PC-9 (cell line): ENCODE data around the gene DIAPH3. TPM values are rescaled to one million over a fixed set of nuclear protein-coding genes. Genes with fewer than 3 reads are reported as not detected.

ENCODE experiments used
- BruUV-seq: library from RNA; stranded (reverse); fragments of 400-500 nt; replicated peaks from 2 replicates; lab custom pipeline; 2021; lab: Mats Ljungman, UMichigan
- CTCF ChIA-PET: fragments of 300-600 bp; sonication (Branson Sonifier 250); formaldehyde crosslinking; loops from one replicate; lab custom pipeline; 2022; ENCODE audit warnings: antibody characterized with exemption; lab: Charles Lee
- POLR2A ChIA-PET: fragments of 300-600 bp; sonication (Branson Sonifier 250); formaldehyde crosslinking; loops from one replicate; lab custom pipeline; 2022; ENCODE audit warnings: antibody characterized with exemption; ENCODE audit not compliant: unreplicated experiment; lab: Charles Lee
- DNase-seq, 2 experiments: peaks; one replicate each; pipeline versions ENCODE4 v3.0.0 to v3.0.0-alpha.2; 2015 to 2022; ENCODE audit warnings: mixed read lengths in 1 of 2
- H2AFZ ChIP-seq: fragments of 200-600 bp; sonication (generic); 2 replicates; pipeline ENCODE4 v1.8.1; 2017; ENCODE audit warnings: antibody characterized with exemption
- H3F3A ChIP-seq: fragments of 200-600 bp; sonication (generic); 2 replicates; pipeline ENCODE4 v1.8.1; 2017; ENCODE audit warnings: antibody characterized with exemption, mild to moderate bottlenecking, low read depth; ENCODE audit not compliant: insufficient read depth
- H3K27ac ChIP-seq: fragments of 200-600 bp; sonication (generic); 2 replicates; pipeline ENCODE4 v1.6.1; 2016; ENCODE audit warnings: mixed run types
- H3K27me3 ChIP-seq: fragments of 200-600 bp; sonication (generic); 2 replicates; pipeline ENCODE4 v1.6.1; 2016; ENCODE audit warnings: low read depth, mixed run types; ENCODE audit not compliant: insufficient read depth
- H3K36me3 ChIP-seq: fragments of 200-600 bp; sonication (generic); 2 replicates; pipeline ENCODE4 v1.6.1; 2016; ENCODE audit warnings: low read depth, mixed run types
- H3K4me1 ChIP-seq: fragments of 200-600 bp; sonication (generic); replicated peaks from 2 replicates; pipeline ENCODE4 v1.6.1; 2016; ENCODE audit warnings: mixed run types; ENCODE audit not compliant: insufficient read depth
- H3K4me2 ChIP-seq: fragments of 200-600 bp; sonication (generic); 2 replicates; pipeline ENCODE4 v1.6.1; 2017; ENCODE audit warnings: mixed run types
- H3K4me3 ChIP-seq: fragments of 200-600 bp; sonication (generic); 2 replicates; pipeline ENCODE4 v1.6.1; 2016; ENCODE audit warnings: mixed run types
- H3K79me2 ChIP-seq: fragments of 200-600 bp; sonication (generic); 2 replicates; pipeline ENCODE4 v1.6.1; 2017; ENCODE audit warnings: low read depth, mixed run types
- H3K9me2 ChIP-seq: fragments of 200-600 bp; sonication (generic); 2 replicates; pipeline ENCODE4 v1.8.1; 2017; ENCODE audit warnings: mild to moderate bottlenecking; ENCODE audit not compliant: insufficient read depth
- H3K9me3 ChIP-seq: fragments of 200-600 bp; sonication (generic); 2 replicates; pipeline ENCODE4 v1.8.1; 2016; ENCODE audit warnings: low read depth; ENCODE audit not compliant: insufficient read depth
- H4K20me1 ChIP-seq: fragments of 200-600 bp; sonication (generic); 2 replicates; pipeline ENCODE4 v1.8.1; 2017; ENCODE audit not compliant: insufficient read depth
- EZH2 ChIP-seq: fragments of 200-600 bp; sonication (generic); IDR thresholded peaks from 2 replicates; pipeline ENCODE4 v1.8.0; 2017; ENCODE audit warnings: antibody characterized with exemption, low read depth
- intact Hi-C: fragments of 100-400 bp; cut with micrococcal nuclease; formaldehyde crosslinking; loops from one replicate; pipeline ENCODE4 v1.10.0; 2022; ENCODE audit not compliant: unreplicated experiment
- total RNA-seq: library from RNA; stranded (reverse); gene quantifications from 2 replicates; pipeline ENCODE4 v1.2.3, GENCODE V29; 2021
- TF ChIP-seq, protein P1 (sequence below): fragments of 200-600 bp; sonication (generic); conservative IDR thresholded peaks from 2 replicates; pipeline ENCODE4 v1.6.1; 2017; ENCODE audit warnings: mixed run types, antibody characterized with exemption, mild to moderate bottlenecking, moderate library complexity

Gene DIAPH3
- total RNA-seq, 1 experiment from 2014 or later = 39.3 TPM

DNA sequence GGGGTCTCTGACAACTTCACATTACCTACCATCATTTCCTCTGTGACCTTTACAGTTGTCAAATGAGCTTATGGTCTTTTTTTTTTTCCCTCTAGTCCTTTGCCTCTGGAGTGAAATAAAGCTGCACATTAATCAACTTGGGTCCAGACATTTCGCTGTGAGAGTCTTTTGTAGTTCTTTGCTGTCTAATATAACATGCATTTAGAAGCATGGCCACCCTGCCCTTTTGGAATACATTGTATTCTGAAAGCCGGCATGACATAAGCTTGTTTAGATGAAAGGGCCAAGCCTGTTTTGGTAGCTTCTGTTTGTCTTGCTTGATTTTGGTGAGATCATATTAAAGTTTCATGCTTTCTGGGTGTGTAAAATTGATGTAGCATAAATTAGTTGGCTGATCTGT lies 509.8 kb downstream of the DIAPH3 start:
- no peaks in the 10 kb centered on the region for H3K79me2 ChIP-seq
- no peaks in the 10 kb centered on the region for H3K9me2 ChIP-seq
- no peaks in the 10 kb centered on the region for H3F3A ChIP-seq
- BruUV-seq = no TSS peak
- TF ChIP-seq, protein P1, sequence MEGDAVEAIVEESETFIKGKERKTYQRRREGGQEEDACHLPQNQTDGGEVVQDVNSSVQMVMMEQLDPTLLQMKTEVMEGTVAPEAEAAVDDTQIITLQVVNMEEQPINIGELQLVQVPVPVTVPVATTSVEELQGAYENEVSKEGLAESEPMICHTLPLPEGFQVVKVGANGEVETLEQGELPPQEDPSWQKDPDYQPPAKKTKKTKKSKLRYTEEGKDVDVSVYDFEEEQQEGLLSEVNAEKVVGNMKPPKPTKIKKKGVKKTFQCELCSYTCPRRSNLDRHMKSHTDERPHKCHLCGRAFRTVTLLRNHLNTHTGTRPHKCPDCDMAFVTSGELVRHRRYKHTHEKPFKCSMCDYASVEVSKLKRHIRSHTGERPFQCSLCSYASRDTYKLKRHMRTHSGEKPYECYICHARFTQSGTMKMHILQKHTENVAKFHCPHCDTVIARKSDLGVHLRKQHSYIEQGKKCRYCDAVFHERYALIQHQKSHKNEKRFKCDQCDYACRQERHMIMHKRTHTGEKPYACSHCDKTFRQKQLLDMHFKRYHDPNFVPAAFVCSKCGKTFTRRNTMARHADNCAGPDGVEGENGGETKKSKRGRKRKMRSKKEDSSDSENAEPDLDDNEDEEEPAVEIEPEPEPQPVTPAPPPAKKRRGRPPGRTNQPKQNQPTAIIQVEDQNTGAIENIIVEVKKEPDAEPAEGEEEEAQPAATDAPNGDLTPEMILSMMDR = no peak
- no peaks in the 10 kb centered on the region for H4K20me1 ChIP-seq
- H3K9me3 ChIP-seq = no peaks in the 10 kb centered on the region
- no peak overlapping the region for H3K4me2 ChIP-seq
- intact Hi-C loops = no loop called here
- no peak overlapping the region for H2AFZ ChIP-seq
- CTCF ChIA-PET = no interaction called here
- H3K36me3 ChIP-seq = no peaks in the 10 kb centered on the region
- H3K27me3 ChIP-seq = no peaks in the 10 kb centered on the region
- POLR2A ChIA-PET = no interaction called here
- H3K27ac ChIP-seq = no peak overlapping the region
- no peak for DNase-seq
- H3K4me1 ChIP-seq = no peaks in the 10 kb centered on the region
- H3K4me3 ChIP-seq = no peak overlapping the region

DNA sequence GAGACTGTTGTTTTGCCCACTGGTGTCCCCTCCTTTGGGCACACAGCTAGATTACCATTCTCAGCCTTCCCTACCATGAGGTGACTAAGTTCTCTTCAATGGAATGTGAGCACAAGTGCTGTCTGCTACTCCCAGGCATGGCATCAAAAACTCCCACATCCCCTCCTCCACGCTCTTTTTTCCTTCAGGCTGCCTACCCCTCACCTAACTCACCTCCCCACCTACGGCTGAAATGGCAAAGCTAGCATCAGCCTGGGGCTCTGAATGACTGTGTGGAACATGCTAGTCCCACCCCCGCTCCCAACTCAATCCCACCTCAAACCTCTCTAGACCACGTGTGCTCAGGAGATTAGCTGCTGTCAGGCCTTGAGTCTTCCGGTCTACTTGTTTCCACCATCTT lies 512.2 kb downstream of the DIAPH3 start:
- H3K9me2 ChIP-seq = no peaks in the 10 kb centered on the region
- no peak overlapping the region for H3K4me3 ChIP-seq
- no TSS peak for BruUV-seq
- intact Hi-C loops = no loop called here
- H3K4me2 ChIP-seq = no peak overlapping the region
- no peaks in the 10 kb centered on the region for H3K4me1 ChIP-seq
- no peaks in the 10 kb centered on the region for H4K20me1 ChIP-seq
- no peak overlapping the region for H2AFZ ChIP-seq
- no peak for TF ChIP-seq EZH2
- TF ChIP-seq, protein P1 = no peak
- no peaks in the 10 kb centered on the region for H3K79me2 ChIP-seq
- H3K27ac ChIP-seq = no peak overlapping the region
- H3K9me3 ChIP-seq = no peaks in the 10 kb centered on the region
- DNase-seq = no peak
- no peaks in the 10 kb centered on the region for H3K36me3 ChIP-seq
- no peaks in the 10 kb centered on the region for H3K27me3 ChIP-seq
- ChIA-PET POLR2A (no interaction called here), CTCF (no interaction called here)
- H3F3A ChIP-seq = no peaks in the 10 kb centered on the region

DNA sequence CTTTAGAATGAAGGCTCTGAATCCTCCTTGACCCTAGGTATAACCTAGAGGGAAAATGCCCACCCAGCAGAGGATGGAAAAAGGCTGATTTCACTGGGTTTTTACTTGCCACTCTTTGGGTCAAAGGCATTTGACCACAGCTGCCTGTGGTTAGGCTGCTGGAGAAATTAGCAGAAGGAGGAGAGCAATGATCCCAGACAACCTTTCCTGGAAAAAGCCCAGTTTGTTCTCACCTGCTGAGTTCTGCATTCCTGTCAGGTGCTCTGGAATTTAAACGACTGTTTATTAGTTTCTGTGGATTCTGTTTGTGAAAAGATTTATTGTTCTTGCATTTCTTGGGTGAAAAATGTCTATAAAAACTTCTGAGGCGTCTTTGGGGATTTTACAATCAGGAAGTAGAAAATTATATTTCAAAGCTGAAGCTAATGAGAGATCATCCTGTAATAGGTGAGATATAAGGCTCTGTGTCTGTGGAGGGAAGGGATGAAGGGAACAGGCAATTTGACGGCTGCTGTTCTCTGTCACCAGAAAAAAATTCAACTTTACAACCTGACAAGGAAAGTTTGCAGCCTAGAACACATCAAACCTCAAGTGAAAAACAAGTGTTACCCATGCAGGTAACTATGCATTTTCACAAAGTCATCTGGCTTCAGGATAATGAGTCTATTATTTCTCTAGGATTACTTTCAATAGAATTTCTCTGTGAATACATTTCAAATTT lies 519.7 kb downstream of the DIAPH3 start:
- ChIA-PET CTCF (no interaction called here), POLR2A (no interaction called here)
- no peaks in the 10 kb centered on the region for H3K36me3 ChIP-seq
- H3K4me1 ChIP-seq = no peaks in the 10 kb centered on the region
- H3K4me3 ChIP-seq = no peak overlapping the region
- TF ChIP-seq EZH2 = no peak
- TF ChIP-seq, protein P1 = no peak
- no peak overlapping the region for H3K4me2 ChIP-seq
- BruUV-seq = no TSS peak
- no peak for DNase-seq
- no peak overlapping the region for H2AFZ ChIP-seq
- intact Hi-C loops = no loop called here
- H3F3A ChIP-seq = no peaks in the 10 kb centered on the region
- no peaks in the 10 kb centered on the region; the same call in 1 of the 2 replicates for H3K9me2 ChIP-seq
- H3K79me2 ChIP-seq = no peaks in the 10 kb centered on the region
- no peaks in the 10 kb centered on the region for H3K27me3 ChIP-seq
- H3K27ac ChIP-seq = no peak overlapping the region
- H4K20me1 ChIP-seq = no peaks in the 10 kb centered on the region
- H3K9me3 ChIP-seq = no peaks in the 10 kb centered on the region
